HG03439 (cell line): ENCODE data around the gene SORCS3.

Experiments
- ATAC-seq: cut with Tn5 transposase; IDR thresholded peaks from one replicate; pipeline ENCODE4 v1.9.1; 2021; ENCODE audit warnings: mild to moderate bottlenecking, moderate library complexity; ENCODE audit not compliant: unreplicated experiment

SORCS3 gene

DNA sequence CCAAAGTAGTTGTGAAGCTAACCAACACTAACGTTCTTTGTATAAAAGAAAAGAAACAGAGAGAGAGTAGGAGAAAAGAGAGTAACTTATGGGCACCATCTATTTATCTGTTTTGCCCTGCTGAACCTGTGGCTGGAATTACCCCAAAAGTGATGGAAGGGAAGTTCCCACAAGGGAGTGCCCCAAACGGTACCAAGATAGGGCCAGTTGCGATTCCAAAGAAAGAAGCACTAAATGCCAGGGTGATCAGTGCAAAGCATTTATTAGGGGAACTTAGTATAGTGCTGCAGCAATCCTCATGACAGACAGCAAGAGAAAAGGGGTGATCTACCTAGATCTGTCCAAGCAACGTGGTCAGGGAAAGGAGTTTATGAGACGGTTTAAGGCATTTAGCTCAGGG lies 190.2 kb downstream of the SORCS3 start:
- ATAC-seq: no peak

- no peak for ATAC-seq
Observed at GRCh38 chr10:104834580-104834979, 193.5 kb downstream of the SORCS3 start.

DNA sequence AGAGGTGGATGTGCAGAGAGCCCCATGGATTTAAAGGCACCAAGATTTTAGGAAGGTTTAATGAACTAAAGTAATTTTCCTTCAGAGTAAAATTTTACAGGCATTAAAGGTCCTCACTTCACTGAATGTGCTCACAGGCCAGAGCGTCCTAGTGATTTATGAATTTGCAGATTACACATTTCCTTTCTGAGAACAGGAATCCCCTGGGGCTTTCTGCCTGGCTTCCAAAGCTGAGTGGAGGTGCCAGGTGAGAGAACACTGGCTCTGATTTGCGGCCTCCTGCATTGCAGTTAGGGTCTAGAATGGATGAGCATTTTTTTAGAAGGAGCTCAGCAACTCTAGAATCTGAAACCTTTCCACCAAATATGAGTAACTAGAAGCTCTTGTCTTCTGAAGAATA lies 194.3 kb downstream of the SORCS3 start:
- ATAC-seq: no peak

DNA sequence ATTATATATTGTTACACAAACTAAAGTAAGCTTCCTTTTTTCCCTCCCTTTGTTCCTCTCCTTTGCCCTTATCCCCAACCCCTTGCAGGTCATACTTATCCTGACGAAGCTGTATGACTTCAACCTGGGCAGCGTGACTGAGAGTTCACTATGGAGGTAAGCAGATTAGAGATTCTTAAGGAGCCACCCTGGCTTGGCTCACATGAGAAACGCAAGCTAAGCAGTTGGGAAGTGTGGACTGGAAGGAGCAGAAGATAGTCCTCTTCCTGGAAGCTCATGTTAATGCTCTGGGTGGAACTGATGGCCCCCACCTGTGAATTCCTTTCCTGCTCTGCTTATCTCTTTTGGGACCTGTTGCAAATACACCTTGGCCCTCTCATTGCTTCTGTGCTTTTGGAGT lies 201.6 kb downstream of the SORCS3 start:
- ATAC-seq: no peak

GRCh38 chr10:104844073-104844472 lies 203.0 kb downstream of the SORCS3 start:
- ATAC-seq: no peak

- ATAC-seq: no peak
Observed at GRCh38 chr10:104850023-104850422, 208.9 kb downstream of the SORCS3 start.

DNA sequence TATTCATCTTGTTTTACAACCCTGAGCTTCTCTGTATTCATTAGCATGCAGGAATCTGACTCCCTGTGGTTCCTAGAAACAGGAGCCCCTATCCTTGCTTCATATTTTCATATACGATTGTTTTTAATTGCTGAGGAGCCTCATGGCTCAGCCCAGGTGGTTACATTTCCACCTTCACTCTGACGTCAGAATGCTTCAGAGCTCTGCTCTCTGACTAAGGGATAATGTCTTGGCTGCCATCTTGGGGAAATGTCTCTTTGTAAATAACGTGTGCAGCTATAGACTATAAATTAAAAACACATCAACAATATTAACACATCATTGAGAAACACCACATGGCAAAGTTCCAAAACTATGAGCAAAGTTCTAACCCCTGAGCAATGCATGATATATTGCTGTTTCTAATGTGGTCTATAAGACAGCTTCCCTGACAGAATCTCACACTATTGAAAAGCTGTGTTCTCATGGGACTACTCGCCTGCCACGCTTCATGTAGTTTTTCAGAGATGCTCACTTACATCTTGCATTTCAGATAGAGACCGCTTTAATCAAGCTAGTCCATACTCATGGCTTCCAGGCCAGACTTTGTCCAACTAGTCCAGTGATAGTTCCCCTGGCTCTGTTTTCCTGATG lies 227.0 kb downstream of the SORCS3 start:
- no peak for ATAC-seq

DNA sequence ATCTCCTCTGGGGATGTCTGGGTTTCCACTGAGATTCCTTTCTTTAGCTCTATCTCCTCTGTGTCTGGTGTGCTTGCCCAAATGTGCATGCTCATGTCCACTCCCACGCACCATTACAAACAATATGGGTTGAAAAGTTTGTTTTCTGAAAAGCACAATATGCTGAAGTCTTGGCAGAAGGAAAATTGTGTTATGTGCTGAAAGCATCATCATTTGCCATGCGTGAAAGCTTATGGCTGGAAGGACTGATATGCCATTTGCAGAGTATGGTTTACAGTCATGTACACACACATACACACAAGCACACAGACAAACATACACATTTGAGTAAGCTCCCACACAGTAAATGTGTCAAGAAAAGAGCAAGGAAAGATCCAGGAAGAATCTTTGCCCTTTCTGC lies 231.6 kb downstream of the SORCS3 start:
- ATAC-seq: no peak

DNA sequence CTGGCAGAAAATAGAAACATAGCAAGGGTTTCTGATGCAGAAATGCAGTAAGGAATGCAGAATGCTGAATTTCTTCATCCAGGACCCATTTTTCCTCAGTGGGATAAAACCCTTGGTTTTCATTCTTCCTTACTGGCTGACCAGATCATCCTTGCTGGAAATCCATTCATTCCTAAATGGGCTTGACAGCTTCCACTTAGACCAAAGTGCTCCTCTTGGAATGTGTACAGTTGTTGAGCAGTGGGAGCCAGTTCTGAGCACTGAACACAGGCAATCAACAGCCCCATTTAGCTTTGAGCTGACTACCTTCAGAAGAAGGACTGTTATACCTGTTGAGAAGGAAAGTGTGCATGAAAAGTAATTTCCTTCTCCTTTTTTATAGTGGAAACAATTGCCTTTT lies 232.1 kb downstream of the SORCS3 start:
- ATAC-seq: no peak

DNA sequence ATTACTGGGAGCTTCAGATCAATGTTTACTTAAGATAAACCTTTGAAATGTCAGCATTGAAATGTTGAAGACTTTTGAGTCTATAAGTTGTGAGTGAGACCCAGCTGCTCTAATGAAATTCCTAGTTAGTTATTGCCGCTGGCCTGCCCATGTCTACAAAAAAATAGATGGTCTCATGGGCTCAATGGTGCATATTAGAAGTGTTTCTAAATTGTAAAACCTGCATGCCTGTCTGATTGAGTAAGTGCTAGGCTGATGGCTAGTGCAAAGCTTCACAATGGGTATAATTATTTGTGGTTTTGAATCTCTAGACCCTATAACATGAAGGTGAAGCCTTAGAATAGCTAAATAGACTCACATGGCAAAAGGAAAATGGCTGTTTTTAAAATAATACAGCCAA lies 234.5 kb downstream of the SORCS3 start:
- no peak for ATAC-seq

DNA sequence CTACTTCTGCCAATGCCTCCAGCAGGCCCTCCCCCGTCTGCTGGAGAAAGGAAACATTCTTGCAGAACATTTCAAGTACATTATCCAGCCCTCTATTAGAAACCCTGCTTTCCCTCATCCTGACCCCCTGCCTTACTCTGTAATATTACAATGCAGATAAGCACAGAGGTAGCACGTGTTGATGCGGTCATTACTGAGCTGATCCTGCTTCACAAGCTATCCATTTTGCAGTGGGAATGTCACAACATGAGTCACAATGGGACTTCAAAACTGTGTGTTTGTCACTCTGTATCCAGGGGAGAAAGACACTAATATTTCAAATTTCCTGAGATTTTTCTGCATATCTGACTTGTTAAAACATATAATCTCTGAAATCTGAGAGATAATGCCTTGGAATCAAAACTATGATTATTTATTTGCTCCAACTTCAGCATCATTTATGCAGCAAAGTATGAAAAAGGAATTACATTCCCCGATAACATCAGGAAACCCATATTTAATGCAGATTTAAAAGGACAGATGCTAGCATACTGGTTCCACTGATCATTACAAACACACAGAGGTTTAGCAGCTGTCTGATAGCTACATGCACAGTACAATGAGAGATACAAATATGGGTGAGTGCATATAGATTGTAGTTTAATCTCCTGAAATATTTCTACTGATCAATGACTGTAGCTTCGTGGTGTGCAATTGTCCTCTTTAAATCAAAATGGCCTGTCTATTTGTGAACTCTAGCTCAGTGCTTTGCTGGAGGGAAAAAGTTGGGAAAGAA lies 239.7 kb downstream of the SORCS3 start:
- ATAC-seq: no peak

GRCh38 chr10:104881740-104882139 lies 240.7 kb downstream of the SORCS3 start:
- ATAC-seq: no peak

DNA sequence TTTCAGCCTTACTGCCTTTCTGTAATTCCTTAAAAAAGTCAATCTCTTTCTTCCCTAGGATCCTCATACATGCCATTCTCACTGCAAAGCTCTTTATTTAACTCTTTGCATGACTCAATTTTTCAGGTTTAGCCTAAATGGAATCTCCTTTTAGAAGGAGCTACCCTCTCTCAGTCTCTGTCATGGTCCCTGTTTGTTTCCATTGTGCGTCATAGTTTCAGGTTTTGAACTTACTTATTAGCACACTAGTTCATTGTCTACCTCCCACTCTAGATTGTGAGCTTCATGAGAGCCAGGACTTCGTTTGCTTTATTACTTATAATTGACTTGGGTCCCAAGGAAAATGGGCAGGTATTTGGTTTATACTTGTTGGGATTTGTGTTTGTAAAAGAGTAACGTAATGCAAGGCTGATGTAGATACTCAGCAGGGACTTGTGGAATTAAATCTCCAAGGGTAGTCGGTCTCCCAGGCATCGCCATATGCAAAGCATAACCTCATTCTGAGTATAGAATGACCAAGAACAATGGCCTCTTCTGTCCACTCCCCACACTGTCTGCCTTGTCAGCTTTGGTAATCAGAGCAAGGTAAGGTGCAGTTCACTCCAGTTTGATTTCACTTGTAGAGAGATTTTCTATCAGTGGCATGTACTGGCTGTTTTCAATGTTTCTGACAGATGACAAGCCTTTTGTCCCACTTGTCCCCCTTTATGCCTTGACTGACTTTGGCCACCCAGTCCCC lies 252.0 kb downstream of the SORCS3 start:
- ATAC-seq: no peak

DNA sequence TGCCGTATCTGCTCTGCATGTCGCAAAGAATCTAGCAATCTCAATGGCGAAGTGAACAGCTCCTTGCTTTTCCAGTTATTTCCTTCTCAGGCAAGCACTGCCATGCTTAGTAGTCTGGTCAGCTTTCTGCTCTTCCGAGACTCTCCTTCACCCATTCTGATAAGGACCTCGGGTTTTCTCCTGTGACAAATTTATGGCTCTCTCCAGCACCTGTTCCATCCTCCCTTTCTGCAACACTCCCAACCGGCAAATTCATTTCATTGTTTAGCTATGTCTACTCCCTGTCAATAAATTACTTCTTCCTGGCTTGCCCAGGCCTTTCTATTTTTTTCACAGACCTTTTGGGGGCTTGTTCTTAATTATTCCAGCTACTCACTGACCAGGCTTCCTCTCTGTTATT lies 252.6 kb downstream of the SORCS3 start:
- ATAC-seq: no peak

GRCh38 chr10:104894681-104895080 lies 253.6 kb downstream of the SORCS3 start:
- no peak for ATAC-seq

GRCh38 chr10:104895541-104895940 lies 254.5 kb downstream of the SORCS3 start:
- no peak for ATAC-seq

DNA sequence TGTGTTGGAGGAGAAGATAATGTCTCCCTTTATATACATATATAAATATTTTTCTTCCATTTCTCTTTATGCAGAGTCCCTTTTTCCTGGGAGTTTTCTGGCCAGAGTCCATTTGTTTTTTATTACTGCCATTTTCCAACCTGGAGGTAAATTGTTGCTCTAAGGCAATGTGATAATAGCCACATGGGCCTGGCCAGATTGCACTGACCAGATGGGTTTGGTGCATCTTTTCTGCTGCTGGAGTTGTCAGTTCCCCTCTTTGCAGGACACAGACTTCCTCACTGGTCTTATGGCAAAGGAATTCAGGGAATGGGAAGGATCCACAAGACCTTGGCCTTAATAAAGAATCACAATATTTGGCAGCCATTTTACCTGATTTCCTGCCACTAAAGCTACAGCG lies 254.9 kb downstream of the SORCS3 start:
- no peak for ATAC-seq

DNA sequence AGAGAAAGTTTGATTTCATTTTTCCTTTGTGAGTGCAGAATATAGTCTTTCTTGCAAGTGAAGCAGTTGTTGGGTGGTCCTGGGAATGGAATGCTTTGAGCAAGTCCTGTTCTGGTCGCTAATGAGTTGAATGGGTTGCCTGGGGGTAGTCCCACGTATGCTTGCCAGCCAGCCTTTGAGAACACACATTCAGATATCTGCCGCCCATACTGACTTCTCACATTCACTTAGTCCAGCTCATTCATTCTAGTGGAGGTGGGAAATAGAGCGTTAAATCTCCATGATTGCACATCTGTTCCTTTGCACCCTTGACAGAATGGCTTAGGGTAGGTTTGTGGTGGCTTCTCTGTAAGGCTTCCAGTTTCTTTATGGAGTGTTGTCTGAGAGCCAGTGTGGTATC lies 256.6 kb downstream of the SORCS3 start:
- no peak for ATAC-seq

DNA sequence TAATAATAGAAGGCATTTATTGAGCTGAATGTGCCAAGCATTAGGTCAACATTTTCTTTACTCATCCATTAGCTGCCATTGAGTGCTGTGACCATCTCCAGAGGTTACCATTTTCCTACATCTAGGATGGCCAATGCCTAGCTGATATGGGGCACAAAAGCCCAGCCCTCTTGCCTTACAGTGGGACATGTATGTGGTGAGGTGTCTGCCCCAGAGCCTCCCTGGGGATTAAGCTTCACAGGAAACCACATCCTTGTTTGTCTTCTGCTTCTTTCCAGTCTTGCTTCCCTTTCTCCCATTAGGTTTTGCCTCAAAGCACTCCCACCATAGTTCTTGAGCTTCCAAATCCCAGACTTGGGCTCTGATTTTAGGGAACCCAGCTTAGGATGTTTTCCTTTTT lies 258.7 kb downstream of the SORCS3 start:
- no peak for ATAC-seq

DNA sequence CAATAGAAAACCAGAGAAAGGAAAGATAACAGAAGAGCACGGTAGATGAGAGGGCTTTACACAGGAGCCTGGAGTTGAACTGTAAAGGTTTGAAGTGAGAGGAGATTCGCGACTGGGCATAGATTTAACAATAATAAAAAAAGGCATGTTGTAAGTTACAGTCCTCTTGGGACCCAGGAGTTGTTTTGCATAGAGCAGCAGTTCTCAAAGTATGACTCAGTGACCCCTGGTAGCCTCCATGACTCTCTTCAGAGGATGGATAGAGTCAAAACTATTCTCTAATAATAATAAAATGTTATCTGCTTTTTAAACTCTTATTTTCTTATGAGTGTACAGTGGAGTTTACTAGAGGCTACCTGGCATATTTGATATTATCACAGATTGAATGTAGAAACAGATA lies 262.3 kb downstream of the SORCS3 start:
- ATAC-seq: no peak

DNA sequence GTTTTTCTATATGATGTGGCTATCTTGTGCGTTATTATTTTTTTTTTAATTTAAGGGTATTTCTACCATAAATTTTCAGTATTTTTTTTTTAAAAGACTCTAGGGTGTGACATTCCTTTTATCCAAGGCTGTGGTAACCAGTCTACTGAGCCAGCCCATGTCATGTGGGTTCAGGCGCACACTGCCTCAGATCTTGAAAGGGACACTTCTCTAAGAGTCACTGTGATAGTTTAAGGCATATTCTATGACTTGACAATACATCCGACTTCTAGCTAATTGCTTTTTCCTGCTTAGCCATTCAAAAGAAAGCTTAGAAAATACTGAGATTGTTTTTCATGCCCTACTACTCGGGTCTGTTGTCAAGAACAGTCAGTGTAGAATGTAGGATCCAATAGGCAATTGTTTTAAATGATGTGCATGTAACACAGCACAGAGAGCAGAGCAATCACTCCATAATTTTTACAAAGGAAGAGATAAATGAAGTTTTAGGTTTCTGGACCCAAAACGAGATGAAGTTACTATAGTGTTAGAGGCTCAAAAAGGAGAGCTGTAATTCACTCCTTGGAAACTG lies 263.7 kb downstream of the SORCS3 start:
- no peak for ATAC-seq

DNA sequence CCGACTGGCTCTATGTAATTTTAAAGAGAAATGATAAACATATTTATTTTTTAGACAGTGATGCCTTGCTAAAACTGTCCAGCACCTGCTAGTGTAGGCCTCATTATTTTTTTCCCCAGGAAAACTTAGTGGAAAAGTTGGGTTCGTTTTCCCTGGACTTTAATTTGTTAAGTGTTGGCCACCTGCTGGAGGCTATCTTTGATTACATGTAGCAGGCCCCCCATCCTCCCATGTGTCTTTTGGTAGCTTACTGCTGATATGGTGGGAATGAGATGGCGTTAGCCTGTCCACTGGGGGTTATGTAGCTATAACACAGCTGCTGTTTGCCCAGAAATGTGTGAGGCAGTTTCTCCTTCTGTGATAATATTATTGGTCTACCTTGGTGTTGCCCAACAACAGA lies 265.0 kb downstream of the SORCS3 start:
- no peak for ATAC-seq
